Measurements from ENCODE around the gene VIM. TPM values are rescaled to one million over a fixed set of nuclear protein-coding genes. Genes with fewer than 3 reads are reported as not detected.
A peak's percentile ranks its signal among the peaks of the same experiment; 100 is the strongest.

The VIM gene
- total and polyA plus RNA-seq, 8 donors, result 1,589 to 2,224 (median 1,841) TPM

DNA sequence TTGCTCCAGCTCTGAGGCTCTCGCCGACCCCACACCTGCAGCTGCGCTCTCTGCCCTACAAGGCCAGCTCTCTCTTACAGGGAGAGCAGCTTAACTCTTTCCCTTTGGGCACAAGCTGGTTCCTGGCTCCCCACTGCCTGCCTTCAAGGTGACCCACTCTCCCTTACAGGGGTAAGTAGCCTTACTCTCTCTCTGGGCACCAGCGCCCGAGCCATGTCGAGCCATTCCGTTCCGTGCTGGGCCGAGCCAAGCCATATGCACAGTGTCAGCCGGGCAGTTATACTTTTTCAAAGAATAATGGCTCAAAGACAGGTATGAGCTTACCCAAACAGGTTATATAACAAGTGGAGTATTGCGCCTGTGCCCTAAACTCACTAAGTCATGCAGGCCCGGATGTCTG, 44.6 kb downstream of the VIM start:
- Histone ChIP-seq H3K9me3 (peaks cover 0 to 9% of the 10 kb centered on the region in 2 donors), H3K36me3 (no peaks in the 10 kb centered on the region), H3K4me3 (no peak overlapping the region), H3K27me3 (no peaks in the 10 kb centered on the region), H3K4me1 (no peaks in the 10 kb centered on the region), H3K27ac (no peak overlapping the region)
- ATAC-seq (no peak), DNase-seq (peak in 1 of 4 donors; percentile 61)
- intact Hi-C loops (cut with DNase I), result no loop called here
- TF ChIP-seq, protein P1, sequence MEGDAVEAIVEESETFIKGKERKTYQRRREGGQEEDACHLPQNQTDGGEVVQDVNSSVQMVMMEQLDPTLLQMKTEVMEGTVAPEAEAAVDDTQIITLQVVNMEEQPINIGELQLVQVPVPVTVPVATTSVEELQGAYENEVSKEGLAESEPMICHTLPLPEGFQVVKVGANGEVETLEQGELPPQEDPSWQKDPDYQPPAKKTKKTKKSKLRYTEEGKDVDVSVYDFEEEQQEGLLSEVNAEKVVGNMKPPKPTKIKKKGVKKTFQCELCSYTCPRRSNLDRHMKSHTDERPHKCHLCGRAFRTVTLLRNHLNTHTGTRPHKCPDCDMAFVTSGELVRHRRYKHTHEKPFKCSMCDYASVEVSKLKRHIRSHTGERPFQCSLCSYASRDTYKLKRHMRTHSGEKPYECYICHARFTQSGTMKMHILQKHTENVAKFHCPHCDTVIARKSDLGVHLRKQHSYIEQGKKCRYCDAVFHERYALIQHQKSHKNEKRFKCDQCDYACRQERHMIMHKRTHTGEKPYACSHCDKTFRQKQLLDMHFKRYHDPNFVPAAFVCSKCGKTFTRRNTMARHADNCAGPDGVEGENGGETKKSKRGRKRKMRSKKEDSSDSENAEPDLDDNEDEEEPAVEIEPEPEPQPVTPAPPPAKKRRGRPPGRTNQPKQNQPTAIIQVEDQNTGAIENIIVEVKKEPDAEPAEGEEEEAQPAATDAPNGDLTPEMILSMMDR (IDR thresholded peaks at IDR 0.05), result no peak

DNA sequence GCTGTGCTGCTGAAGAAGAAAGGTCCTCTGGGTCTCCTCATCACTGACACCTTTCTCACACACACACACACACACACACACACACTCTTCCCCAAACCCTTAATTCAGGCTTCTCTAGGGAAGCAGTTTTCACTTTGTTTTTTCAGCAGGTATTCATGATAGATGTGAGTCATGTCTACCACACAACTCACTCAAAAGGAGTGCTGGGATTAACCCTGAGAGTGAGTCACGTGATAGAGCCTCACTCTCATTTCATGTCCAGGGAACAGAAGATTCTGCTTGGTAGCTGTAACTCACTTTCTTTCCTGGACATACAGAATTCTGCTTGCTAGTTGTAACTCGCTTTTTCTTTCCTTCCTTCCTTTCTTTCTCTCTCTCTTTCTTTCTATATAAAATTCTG, 45.4 kb downstream of the VIM start:
- Histone ChIP-seq H3K4me1 (no peaks in the 10 kb centered on the region), H3K4me3 (no peak overlapping the region), H3K27me3 (no peaks in the 10 kb centered on the region), H3K9me3 (peaks cover 0 to 10% of the 10 kb centered on the region in 2 donors), H3K27ac (no peak overlapping the region), H3K36me3 (no peaks in the 10 kb centered on the region)
- no peak for DNase-seq
- intact Hi-C loops (cut with DNase I), result no loop called here
- TF ChIP-seq, protein P1 (IDR thresholded peaks at IDR 0.05), result no peak
- ATAC-seq, result peak; percentile 24

DNA sequence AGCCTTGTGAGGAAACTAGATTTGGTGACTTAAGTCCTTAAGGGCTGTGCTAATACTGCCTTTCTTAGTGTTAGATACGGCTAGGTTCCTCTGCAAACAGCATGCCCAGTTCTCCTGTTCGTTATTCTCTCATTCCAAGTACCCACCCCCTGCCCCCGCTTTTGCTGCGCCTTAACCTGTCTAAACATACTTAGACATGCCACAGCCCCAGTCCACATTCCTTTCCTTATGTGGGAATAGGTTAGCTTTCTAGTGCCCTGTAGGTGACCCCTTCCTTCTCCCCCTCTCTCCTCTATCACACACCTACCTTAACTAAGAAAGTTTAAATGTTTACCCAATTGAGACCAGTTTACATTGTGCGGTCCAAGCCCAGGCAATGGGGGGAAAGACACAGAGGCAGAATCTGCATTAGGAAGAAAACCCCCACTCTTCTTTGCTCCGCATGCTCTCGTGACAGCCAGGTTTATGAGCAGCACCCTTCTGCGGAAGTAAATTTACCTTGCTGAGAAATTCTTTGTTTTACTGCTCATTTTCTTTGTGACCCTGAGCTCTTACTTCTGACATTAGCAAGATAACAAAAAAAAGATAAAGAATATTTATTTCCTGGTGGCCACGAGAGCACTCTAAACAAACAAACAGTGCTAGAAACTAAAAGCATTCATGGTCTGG, 48.8 kb downstream of the VIM start:
- H3K27ac ChIP-seq, result no peak overlapping the region
- H3K9me3 ChIP-seq, result peaks cover 0 to 14% of the 10 kb centered on the region in 2 donors
- ATAC-seq (no peak), DNase-seq (no peak)
- no peaks in the 10 kb centered on the region for H3K4me1 ChIP-seq
- no peak overlapping the region for H3K4me3 ChIP-seq
- TF ChIP-seq, protein P1 (IDR thresholded peaks at IDR 0.05), result no peak
- intact Hi-C loops (cut with DNase I), result no loop called here
- no peaks in the 10 kb centered on the region for H3K27me3 ChIP-seq
- H3K36me3 ChIP-seq, result no peaks in the 10 kb centered on the region

DNA sequence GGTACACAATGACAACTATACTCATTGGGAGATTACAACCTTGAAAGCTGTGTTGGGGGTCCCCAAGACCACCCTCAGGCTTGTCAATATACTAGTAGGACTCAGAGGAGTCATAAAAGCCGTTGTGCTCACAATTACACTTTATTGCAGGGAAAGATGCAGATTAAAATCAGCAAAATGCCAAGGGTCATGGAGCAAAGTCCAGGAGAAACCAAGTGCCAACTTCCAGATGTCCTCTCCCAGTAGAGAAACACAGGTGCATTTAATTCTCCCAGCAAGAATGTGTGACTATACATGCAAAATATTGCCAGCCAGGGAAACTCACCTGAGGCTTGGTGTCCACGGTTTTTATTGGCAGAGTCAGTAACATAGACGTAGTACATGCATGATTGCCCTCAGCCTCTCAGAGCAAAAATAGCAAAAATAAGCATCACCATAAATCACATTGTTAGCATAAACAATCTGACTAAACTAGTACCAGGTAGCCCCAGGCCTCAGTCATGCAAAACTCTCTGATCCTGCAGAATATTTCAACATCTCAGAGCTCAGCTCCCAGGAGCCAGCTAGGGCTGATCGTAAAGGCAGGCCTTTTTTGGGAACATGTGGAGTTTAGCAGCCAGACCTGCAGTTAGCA, 50.7 kb downstream of the VIM start:
- TF ChIP-seq, protein P1 (IDR thresholded peaks at IDR 0.05), result no peak
- H3K27me3 ChIP-seq, result no peaks in the 10 kb centered on the region
- DNase-seq, result no peak

DNA sequence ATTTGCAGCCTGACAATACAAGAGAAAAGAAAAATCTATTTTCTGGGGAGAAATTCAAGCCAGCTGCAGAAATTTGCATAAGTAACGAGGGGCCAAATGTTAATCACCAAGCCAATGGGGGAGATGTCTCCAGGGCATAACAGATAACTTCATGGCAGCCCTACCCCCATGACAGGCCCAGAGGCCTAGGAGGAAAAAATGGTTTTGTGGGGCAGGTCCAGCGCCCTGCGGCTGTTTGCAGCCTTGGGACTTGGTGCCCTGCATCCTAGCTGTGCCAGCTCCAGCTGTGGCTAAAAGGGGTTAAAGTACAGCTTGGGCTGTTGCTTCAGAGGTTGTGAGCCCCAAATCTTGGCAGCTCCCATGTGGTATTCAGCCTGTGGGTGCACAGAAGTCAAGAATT, 54.3 kb downstream of the VIM start:
- Histone ChIP-seq H3K27me3 (no peaks in the 10 kb centered on the region), H3K36me3 (no peaks in the 10 kb centered on the region), H3K4me1 (no peaks in the 10 kb centered on the region), H3K9me3 (peaks cover 0 to 22% of the 10 kb centered on the region in 2 donors), H3K27ac (no peak overlapping the region), H3K4me3 (no peak overlapping the region)
- DNase-seq (no peak), ATAC-seq (no peak)
- TF ChIP-seq, protein P1 (IDR thresholded peaks at IDR 0.05), result no peak
- intact Hi-C loops (cut with DNase I), result no loop called here

More for the DNA sequence above, 50.7 kb downstream of the VIM start:
- Histone ChIP-seq H3K4me1 (no peaks in the 10 kb centered on the region), H3K9me3 (peaks cover 0 to 27% of the 10 kb centered on the region in 2 donors), H3K36me3 (no peaks in the 10 kb centered on the region), H3K27ac (no peak overlapping the region), H3K4me3 (no peak overlapping the region)
- ATAC-seq, result no peak
- intact Hi-C loops (cut with DNase I), result no loop called here
